Fibroblast of skin of abdomen (primary cell): ENCODE data around the gene PRKD1.

ENCODE experiments used
- DNase-seq: peaks from one replicate; pipeline ENCODE4 v3.0.0-alpha.2; 2013

PRKD1 gene

GRCh38 chr14:29601616-29602015 lies 326.0 kb downstream of the PRKD1 start:
- no peak for DNase-seq

GRCh38 chr14:29587761-29588470 lies 339.7 kb downstream of the PRKD1 start:
- no peak for DNase-seq

GRCh38 chr14:29587046-29587445 lies 340.6 kb downstream of the PRKD1 start:
- no peak for DNase-seq

GRCh38 chr14:29584992-29585391 lies 342.7 kb downstream of the PRKD1 start:
- peak; percentile 61 for DNase-seq

GRCh38 chr14:29580763-29581162 lies 346.9 kb downstream of the PRKD1 start:
- no peak for DNase-seq

GRCh38 chr14:29579838-29580237 lies 347.8 kb downstream of the PRKD1 start:
- no peak for DNase-seq

- DNase-seq, result no peak
These were observed 350.7 kb downstream of the PRKD1 start for GRCh38 chr14:29576927-29577326.

- DNase-seq, result no peak
These were observed 358.5 kb downstream of the PRKD1 start for GRCh38 chr14:29569194-29569593.

- no peak for DNase-seq
These were observed 361.5 kb downstream of the PRKD1 start for GRCh38 chr14:29566194-29566593.

GRCh38 chr14:29558516-29558915 lies 369.1 kb downstream of the PRKD1 start:
- peak; percentile 45 for DNase-seq

GRCh38 chr14:29554335-29554734 lies 373.3 kb downstream of the PRKD1 start:
- no peak for DNase-seq

GRCh38 chr14:29553427-29553826 lies 374.2 kb downstream of the PRKD1 start:
- no peak for DNase-seq

- peak; percentile 66 for DNase-seq
These were observed 378.7 kb downstream of the PRKD1 start for GRCh38 chr14:29548948-29549370.

- DNase-seq, result no peak
These were observed 381.9 kb downstream of the PRKD1 start for GRCh38 chr14:29545714-29546113.

GRCh38 chr14:29536886-29537511 lies 390.6 kb downstream of the PRKD1 start:
- DNase-seq, result peak; percentile 10

- DNase-seq, result no peak
These were observed 398.2 kb downstream of the PRKD1 start for GRCh38 chr14:29529418-29529817.

GRCh38 chr14:29528889-29529288 lies 398.8 kb downstream of the PRKD1 start:
- DNase-seq, result no peak

- DNase-seq, result no peak
These were observed 400.4 kb downstream of the PRKD1 start for GRCh38 chr14:29527286-29527685.
